SIG-M5 treated with dmso at 0.1 percent for 504 hours (cell line): ENCODE results near the gene CHRD.

ENCODE experiments used
- DNase-seq: peaks from one replicate; lab custom pipeline; 2025; ENCODE audit not compliant: unreplicated experiment; lab: John Stamatoyannopoulos, UW

The CHRD gene

DNA sequence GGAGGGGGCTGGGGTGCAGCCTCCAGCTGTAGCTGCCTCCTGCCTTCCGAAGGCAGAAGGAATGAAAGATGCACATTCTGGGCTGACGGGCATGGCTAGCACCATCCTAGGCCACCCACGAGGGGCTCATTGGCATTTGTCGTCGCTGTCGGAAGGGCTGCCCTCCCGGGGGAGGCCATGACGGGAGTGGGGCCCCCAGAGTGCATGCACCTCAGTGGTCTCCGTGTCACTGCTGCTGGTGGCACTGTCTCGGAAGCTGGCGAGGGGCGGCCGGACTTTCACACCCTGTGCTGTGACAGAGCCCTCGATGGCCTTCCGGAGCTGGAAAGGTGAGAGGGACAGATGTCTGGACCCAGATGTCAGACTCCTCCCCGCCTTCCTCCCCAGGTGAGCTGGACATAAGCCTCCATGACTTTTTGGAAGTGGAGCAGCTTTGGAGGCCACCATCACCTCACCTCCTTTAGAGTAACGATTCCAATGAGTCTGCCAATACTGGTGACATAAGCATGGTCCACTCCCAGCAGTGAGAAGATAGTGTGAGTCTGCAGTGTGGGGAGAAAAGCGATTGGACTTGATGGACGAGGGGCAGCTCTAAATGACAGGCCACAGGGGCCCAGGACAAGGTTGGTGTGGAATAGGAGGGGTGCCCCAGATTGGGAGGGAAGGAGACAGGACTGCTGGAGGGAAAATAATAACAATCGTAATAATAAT, 33.2 kb upstream of the CHRD start:
- DNase-seq = no peak

DNA sequence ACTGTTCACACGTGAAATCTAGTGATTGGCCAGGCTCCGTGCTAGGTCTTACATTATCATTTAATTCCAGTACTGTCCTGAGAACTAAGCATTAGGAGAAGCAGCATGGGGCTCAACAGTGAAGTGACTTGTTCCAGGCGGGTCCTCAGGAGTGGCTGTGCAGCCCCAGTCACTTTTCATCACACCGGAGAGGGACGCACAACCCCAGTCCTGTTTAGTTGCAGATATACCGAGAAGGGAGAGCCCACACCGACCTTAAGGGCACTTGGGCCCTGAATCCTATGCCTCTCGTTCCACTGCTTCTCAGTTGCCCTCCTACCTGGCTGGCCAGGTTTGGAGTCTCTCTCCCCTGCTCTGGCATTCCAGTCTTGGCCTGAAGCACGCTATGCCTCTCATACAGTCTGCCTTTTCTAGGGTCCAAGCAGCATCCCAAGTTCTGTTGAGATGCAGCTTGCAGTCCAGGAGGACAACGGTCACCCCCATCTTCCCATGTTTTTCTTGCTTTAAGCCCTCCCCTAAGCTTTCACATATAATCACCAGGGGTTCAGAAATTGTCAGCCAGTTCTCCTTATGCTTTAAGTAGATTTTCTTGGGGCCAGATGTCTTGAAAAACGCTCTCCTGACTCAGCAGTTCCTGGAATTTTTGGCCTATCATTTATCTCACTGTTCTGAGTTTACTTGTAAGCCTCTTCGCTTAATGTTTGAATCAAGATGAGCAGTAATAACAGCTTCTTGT, 32.4 kb upstream of the CHRD start:
- DNase-seq = no peak

DNA sequence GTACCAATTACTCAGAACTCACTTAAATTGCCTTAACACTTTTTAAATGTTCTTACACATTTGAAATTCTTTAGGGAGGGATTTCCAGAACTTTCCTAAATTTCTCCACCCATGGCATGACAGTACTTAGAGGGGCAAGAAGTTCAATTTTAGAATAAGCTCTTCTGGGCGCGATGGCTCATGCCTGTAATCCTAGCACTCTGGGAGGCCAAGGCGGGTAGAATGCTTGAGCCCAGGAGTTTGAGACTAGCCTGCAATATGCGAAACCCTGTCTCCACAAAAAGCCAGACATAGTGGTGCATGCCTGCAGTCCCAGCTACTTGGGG, 31.8 kb upstream of the CHRD start:
- no peak for DNase-seq

DNA sequence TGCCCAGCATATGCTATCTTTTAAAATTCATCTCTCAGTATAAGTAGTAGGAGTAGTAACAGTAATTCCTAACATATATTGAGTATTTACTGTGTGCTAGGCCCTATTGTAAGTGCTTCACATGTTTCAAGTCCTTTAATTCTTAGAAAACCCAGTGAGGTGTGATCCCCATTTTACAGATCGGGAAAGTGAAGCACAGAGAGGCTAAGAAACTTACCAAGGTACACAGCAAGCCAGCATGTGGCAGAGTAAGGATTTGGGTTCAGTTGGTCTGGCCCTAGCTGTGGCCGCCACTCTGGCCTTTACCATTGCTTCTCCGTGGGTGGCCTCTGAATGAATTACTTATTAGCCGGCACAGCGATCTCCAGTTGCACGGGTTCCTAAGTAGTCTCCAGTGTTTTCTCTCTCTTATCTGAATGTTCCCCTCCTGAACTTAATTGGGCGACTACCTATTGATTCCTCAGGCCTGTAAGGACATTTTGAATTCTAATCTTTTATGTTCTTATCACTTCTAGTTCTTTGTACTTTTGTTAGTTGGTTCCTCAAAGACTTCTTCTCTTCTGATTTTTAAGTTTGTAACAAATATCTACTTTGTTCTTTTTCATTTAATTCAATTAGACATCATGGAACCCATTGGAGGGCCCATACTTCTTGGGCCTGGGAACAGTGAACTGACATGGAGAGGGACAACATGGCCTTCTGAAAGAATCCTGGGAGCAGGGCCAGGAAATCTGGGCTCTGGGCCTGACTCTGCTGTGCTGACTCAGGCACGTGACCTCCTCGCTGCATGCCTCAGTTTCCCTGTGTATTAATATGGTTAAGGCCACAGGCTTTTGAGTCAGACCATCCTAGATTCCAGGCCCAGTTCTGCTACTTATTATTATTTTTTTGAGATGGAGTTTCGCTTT, 30.0 kb upstream of the CHRD start:
- DNase-seq = no peak

DNA sequence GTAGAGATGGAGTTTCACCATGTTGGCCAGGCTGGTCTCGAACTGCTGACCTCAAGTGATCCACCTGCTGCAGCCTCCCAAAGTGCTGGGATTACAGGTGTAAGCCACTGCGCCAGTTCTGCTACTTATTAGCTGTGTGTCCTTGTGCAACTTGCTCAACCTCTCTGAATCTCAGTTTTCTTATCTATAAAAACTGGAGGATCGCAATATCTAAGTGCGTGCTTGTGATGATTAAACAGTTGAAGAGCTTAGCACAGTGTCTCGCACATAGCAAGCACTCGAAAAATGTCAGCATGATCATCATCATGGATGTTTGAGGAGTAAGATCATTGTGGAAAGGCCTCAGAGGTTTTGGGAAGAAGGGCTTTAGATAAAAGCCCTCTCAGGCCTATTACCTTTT, 29.2 kb upstream of the CHRD start:
- no peak for DNase-seq

DNA sequence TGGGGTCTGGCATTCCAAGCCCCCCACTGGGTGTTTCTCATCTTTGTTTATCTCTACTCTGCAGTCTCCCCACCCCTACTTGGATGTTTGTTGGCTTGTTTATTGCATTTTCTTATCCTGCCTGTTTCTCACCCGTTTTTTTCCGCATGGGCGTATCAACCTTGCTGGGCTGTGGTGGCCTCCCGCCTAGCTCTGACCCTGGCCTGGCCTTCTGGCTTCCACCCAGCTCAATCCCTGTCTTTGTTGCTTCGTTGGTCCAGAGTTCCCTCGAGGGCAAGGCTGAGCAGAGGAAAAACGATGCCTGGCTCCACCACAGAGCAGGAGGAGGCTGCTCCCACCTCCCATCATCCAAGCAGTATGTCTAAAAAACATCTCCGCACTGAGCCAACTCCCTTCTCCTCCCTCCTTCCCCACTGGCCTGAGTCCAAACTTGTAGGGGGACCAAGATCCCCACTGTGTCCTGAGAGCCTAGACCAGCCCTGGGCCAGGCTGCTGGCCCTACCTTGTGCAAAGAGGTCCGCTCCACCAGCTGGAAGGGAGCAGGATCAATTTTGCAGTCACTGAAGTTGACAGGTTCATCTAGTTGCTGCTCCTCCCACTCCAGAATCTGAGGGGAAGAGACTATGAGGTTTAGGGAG, 28.2 kb upstream of the CHRD start:
- DNase-seq = no peak

DNA sequence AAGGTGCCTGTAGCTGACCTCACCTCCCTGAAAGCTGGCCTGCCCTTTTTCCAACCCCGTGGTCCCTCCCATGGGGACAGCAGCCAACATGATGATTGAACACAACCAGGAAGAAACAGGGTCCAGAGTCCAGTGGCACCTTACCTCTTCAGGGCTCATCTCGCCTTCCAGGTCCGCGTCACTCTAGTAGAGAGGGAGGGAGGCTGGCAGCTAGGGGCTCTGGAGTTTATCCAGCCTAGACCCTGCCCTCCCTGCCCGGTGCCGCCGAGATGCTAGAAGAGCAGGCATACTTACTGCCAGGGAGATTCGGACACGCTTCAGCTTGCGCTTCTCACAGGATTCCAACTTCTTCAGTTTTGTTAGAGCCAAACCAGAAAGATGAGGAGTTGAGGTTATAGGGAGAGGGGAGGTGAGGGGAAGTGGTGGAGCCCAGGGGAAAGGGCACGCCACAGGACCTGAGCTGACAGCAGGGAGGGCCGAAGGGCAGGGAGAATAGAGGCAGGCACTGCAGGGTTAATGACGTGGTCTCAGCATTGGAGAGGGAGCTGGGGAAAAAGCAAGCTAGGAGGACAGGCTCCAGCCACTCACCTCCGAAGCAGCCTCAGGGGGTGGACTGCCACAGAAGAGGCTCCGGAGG, 27.6 kb upstream of the CHRD start:
- no peak for DNase-seq

DNA sequence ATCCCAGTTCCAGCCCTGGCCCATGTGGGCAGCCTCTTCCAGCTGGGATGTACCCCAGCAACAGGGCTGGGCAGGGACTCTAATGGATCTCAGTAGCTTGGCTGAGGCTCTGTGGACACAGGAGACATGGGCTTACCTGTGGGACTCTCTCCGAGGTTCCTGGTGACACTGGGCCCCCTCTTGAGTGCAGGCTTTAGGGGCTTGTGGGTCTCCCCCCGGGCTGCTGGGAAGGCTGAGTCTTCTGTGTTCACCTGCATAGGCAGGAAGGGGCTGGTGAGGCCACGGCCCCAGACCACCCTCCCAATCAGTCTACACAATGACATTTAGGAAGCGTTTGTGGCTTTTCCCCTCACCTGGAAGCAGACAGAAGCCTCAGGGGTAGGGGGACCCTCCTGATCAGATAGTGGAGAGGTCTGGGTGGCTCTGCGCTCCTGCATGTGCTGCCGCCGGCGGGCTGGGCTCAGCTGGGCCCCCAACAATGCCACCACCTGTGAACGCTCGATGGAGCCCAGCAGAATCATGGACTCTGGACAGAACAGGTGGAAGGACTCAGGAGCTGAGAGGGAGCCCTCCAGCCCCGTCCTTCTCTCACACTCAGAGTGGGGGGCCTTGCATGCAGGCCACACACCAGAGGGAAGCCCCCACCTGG, 26.8 kb upstream of the CHRD start:
- no peak for DNase-seq

DNA sequence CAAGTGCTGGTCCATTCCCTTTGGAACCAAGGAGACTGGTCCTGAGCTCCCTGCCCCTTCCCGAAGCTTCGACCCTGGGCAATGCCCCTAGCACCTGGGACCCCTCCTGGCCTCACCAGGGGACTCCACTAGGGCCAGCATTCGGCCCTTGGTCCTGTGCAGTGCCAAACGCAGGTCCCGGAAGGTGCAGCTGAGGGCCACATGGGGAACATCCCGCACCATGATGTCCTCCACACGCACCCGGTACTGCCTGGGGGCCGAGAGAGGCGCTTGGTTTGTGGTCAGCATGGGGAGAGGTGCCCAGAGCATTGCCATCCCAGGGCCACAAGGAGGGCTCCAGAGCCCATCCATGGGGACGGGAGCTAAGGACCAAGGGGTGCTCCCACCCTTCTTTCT, 26.3 kb upstream of the CHRD start:
- DNase-seq = no peak

DNA sequence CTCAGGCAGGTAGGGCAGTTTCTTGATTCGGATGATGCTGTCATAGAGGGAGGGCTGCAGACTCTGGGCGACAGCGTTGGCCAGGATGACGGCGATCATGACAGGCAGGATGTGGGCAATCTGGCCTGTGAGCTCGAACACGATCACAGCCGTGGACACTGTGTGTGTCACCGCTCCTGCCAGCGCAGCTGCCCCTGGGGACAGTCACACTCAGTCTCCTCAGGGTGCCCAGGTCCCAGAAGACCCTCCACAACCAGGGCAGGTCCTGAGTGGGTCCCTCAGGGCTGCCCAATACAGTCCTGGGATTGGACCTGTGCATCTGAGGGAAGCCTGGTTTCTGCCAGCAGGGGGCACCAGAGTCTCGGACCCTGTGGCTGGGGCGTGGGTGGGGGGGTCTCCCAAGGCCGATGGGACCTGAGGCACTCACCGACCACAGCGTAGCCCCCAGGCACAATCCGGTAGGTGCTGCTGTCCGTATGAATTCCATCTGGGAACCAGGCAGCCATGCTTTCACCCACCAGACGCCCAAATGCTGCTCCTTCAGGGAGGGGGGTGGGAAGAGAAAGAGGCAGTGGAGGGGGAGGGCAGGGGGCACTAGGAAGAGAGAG, 25.6 kb upstream of the CHRD start:
- peak; percentile 13 for DNase-seq

DNA sequence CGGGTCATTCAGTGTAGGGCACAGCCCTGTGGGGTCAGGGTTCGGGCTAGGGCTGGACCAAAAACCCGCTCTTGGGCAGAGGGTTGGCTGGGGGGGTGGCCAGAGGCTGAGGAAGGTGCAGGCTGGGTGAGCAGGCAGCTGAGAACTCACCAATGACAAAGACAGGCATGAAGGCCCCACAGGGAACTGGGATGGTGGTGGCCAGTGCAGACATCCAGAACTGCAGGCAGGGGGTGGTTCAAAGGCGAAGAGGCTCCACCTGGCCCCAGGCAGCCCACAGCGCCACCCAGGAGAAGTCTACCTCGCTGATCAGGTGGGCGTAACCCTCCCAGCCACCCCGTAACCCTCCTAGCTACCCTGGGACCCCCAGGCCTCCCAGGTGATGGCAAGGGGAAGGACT, 25.1 kb upstream of the CHRD start:
- no peak for DNase-seq

DNA sequence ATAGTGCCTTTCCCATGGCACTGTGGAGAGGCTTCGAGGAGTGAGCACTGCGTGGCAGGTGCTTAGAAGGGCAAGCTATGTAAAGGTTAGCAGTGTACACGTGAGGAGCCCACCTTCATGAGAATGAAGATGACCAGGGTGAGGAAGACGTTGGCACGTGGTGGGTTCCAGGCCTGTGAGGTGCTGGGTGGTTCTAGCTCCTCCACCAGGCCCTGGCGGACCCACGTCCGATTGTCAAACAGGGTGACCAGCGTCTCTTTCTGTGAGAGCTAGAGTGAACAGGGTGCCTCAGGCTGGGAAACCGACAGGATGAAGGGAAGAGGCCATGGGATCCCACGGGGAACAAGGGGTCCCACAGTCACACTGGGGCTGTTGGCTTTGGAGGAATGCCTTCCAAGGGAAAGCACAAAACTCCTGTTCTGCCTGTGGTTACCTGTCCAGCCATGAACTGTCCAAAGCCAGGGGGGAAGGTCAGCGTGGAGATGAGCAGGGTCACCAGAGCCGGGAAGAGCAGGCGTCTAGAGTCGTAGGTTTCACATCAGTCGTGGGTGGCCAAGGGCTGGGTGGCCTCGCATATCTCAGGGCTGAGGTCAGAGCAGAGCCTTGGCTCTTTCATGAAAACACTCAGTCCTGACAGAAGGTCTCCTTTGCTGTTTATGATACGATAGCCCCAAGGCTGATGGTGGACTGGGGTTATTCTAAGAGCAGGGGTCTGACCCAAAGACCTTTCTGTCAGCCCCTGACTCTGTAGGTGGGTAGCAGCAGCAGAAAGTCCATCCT, 24.4 kb upstream of the CHRD start:
- no peak for DNase-seq

DNA sequence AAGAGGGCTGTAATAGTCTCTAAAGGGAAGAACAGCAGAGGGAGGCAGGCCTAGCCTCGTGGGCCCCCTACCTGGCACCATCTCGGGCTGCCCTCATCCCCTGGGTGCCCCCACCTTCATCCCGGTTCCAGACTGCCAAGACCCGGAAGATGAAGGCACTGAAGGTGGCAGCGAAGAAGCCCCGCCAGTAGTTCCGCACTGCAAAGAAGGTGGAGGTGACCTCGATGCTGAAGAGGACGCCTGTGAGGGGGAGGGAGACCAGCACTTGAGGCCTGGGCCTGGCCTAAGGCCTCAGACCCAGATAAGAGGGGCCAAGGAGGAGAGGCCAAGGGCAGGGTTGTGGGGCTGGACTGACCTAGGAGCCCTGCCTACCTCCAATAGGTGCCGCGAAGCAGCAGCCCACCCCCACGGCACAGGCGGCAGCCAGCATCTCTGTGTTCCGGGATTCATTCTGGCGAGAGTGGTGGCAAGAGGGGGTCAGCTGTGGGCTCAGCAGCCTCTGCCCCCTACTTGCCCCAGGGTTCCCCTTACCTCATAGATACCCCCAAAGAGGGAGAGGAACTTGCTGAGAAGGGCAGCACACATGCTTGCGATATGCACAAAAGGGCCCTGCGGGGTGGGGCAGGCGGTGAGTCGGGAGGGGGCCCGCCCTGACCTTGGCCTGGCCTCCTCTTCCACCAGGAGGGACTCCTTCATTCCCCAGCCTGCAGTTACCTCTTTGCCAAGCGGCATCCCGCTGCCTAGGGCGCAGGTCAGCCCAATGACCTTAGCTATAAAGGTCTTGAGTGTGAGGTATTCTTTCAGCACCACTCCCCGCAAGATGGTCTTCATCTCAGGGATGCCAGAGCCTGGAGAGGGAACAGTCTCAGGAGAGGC, 22.4 kb upstream of the CHRD start:
- no peak for DNase-seq

DNA sequence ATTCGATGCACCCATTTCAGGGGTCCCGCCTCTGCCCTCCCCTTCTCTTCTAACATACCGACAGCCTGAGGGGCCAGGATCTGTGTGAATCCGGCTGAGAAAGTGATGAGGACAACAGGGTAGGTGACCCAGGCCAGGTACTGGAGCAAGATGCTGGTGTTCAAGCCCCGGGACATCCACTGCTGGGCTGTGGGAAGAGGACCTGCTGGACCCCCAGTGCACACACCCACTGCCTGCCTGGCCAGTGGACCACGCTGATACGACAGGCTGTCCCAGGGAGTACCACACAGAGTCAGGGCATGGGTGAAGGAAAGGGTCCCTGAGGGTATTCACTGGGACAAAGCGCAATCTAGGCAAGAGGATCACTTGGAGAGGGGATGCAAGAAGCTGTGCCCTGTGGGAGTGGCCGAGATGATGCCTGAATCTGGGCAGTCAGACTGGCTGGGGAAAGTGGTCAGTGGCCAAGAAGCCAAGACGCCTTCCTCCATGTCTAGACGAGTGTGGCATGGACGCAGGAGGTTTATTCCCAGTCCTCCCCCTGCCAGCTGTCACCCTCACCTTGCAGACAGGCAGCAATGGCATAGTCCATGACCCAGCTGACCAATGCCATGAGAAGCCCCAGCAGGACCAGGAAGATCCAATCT, 21.6 kb upstream of the CHRD start:
- no peak for DNase-seq

DNA sequence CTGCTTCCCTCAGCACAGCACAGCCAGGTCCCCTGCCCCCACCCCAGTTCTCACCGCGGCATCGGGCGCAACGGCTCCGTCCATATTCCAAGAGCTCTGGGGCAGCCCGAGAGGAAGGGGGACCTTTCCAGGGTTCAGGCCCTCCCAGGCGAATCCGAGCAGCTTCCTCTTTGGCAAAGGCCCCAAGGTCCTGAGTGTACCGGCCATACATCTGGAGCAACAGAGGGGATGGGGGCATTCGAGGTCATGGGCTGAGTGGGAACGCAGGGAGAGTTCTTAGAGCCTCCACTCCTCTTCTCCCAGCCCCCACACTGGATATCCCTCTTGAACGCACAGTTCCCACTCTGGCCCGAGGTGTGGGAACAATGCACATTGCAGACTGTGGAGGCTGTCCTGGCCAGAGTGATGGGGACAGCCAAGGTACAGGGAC, 20.9 kb upstream of the CHRD start:
- no peak for DNase-seq

DNA sequence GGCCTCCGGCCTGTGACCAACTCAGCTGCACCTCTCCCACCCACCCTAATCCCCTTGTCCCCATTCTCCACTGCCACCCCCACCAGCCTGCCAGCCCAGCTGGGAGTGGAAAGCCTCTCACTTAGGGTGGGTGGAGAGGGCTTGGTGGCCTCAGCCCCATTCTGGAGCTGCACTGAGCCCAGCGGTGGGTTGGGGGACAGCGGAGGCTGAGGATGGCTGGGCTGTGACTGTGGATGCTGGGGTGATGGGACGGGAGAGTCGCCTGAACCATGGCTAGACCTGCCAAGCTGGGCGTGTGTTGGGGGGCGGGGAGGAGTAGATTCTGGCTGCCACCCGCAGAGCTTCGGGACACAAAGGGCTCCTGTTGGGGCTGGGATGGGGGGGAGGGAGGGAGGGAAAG, 20.2 kb upstream of the CHRD start:
- DNase-seq = no peak

DNA sequence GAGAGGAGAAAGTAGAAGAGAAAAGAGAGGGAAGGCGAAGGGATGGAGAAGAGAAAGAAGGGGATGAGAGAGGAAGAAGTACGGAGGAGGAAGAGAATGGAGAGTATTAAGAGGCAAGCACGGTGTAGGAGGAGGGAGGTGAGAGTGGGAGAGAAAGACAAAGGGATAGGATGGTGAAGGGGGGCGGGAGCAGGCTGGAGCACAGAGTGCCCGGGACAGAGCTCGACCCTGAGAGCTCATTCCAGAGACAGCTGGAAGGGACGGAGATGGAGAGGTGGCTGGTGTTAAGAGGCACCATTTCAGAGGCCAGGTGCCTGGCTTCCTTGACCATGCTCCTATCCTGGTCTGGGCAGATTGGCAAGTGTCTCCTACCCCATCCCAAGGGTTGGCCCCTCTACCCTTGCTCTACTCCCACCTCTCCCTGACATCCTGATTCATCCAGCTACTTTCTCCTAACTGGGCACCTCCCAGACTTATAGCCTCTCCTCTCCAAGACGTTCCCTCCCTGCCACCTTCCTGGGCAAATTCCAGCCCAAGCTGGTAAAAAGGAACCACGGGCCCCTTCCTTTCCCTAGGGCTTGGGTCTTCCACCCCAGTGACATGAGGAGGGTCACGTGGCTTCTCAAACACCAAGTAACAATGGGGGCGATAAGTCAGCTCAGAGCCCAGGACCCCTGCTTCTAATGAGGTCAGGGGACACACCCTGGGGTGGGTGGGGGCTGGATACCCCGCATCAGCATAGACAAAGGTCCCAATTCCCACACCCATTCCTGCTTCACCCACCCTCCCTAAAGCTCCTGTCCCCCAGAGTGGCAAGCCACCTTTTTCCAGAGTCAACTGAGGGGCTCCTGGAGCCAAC, 19.6 kb upstream of the CHRD start:
- no peak for DNase-seq
